GM23338 (cell line): ENCODE results near the gene GUCA1A.

Source experiments
- EZH2 ChIP-seq: fragments of 200-600 bp; sonication (generic); IDR thresholded peaks from one replicate; pipeline ENCODE4 v1.8.0; 2017; ENCODE audit warnings: antibody characterized with exemption, mild to moderate bottlenecking, low read depth; ENCODE audit not compliant: unreplicated experiment
- EZH2phosphoT487 ChIP-seq: fragments of 200-600 bp; sonication (generic); IDR thresholded peaks from one replicate; pipeline ENCODE4 v1.8.1; 2018; ENCODE audit warnings: antibody characterized with exemption; ENCODE audit not compliant: unreplicated experiment
- POLR2AphosphoS5 ChIP-seq: IDR thresholded peaks from 2 replicates; pipeline ENCODE4 v1.6.1; 2016; ENCODE audit warnings: antibody characterized with exemption, low read depth
- TF ChIP-seq, protein P1 (sequence below), 2 experiments: fragments of 200-600 bp in 1 of 2; sonication (generic) in 1 of 2; conservative IDR thresholded peaks; 2 replicates each; pipeline versions ENCODE4 v1.5.1 to v1.6.1; 2016 to 2017; ENCODE audit warnings: antibody characterized with exemption in 2 of 2, low read depth in 2 of 2, mild to moderate bottlenecking in 2 of 2, moderate library complexity in 1 of 2
- TF ChIP-seq, protein P2 (sequence below): IDR thresholded peaks from one replicate; pipeline ENCODE4 v1.6.1; 2018; ENCODE audit warnings: antibody characterized with exemption; ENCODE audit not compliant: unreplicated experiment

DNA sequence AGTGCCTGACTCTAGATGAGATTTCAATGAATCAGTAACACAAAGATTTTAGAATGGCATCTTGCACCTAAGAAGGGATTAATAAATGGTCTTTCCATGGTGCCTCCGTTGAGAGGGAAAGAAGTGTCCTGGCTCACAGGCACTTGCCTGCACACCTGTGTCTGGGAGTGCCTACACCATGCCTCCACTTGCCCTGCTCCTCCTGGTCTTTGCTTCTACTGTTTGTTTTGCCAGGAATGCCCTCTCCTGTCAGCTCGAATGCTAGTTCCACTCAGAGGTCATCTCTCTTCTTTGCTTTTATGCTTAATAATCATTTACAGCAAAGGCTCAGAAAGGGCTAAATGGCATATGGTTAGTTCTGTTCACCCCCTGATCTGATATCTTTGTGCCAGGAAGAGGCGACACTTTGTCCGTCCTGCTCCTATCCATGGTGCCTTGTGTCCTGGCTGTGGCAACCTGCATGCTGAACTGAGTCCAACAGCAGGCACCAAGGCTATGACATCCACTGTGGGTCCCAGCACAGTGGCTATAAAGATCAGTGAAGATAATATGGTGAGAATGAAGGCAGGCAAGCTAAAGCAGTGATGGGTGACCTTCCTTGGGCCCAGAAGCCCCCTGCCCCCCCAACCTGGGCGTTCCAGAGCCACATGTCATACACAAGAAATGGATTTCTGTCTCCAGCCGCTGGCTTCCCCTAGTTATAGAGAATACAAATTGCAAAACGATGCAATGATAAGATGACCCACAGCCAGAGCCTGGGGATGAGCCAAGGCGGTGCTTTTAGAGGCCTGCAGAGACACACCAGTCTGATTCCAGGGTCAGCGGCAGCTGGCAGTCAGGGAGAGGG lies 32.2 kb upstream of the GUCA1A start:
- no peak for TF ChIP-seq EZH2phosphoT487
- TF ChIP-seq, protein P1, sequence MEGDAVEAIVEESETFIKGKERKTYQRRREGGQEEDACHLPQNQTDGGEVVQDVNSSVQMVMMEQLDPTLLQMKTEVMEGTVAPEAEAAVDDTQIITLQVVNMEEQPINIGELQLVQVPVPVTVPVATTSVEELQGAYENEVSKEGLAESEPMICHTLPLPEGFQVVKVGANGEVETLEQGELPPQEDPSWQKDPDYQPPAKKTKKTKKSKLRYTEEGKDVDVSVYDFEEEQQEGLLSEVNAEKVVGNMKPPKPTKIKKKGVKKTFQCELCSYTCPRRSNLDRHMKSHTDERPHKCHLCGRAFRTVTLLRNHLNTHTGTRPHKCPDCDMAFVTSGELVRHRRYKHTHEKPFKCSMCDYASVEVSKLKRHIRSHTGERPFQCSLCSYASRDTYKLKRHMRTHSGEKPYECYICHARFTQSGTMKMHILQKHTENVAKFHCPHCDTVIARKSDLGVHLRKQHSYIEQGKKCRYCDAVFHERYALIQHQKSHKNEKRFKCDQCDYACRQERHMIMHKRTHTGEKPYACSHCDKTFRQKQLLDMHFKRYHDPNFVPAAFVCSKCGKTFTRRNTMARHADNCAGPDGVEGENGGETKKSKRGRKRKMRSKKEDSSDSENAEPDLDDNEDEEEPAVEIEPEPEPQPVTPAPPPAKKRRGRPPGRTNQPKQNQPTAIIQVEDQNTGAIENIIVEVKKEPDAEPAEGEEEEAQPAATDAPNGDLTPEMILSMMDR (conservative IDR thresholded peaks at IDR 0.05; ENCODE audit: low read depth in 2 of 2), result no peak
- TF ChIP-seq EZH2, result no peak
- no peak for TF ChIP-seq POLR2AphosphoS5
- TF ChIP-seq, protein P2, sequence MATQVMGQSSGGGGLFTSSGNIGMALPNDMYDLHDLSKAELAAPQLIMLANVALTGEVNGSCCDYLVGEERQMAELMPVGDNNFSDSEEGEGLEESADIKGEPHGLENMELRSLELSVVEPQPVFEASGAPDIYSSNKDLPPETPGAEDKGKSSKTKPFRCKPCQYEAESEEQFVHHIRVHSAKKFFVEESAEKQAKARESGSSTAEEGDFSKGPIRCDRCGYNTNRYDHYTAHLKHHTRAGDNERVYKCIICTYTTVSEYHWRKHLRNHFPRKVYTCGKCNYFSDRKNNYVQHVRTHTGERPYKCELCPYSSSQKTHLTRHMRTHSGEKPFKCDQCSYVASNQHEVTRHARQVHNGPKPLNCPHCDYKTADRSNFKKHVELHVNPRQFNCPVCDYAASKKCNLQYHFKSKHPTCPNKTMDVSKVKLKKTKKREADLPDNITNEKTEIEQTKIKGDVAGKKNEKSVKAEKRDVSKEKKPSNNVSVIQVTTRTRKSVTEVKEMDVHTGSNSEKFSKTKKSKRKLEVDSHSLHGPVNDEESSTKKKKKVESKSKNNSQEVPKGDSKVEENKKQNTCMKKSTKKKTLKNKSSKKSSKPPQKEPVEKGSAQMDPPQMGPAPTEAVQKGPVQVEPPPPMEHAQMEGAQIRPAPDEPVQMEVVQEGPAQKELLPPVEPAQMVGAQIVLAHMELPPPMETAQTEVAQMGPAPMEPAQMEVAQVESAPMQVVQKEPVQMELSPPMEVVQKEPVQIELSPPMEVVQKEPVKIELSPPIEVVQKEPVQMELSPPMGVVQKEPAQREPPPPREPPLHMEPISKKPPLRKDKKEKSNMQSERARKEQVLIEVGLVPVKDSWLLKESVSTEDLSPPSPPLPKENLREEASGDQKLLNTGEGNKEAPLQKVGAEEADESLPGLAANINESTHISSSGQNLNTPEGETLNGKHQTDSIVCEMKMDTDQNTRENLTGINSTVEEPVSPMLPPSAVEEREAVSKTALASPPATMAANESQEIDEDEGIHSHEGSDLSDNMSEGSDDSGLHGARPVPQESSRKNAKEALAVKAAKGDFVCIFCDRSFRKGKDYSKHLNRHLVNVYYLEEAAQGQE, result no peak
